CD4-positive, alpha-beta T cell (primary cell): ENCODE data around the gene INSIG1. TPM values are rescaled to one million over a fixed set of nuclear protein-coding genes. Genes with fewer than 3 reads are reported as not detected.

Experiments used
- ATAC-seq: fragments of 200-7000 bp; cut with Tn5 transposase; one replicate; pipeline ENCODE4 v1.10.0; 2022; ENCODE audit warnings: mild to moderate bottlenecking; ENCODE audit not compliant: poor library complexity
- CTCF ChIA-PET: fragments of 350-600 bp; sonication (Branson Sonifier 250); formaldehyde crosslinking; loops from one replicate; lab custom pipeline; 2021; ENCODE audit warnings: antibody characterized with exemption, inconsistent platforms; lab: Charles Lee
- POLR2A ChIA-PET: fragments of 350-600 bp; sonication (Branson Sonifier 250); formaldehyde crosslinking; loops from one replicate; lab custom pipeline; 2021; ENCODE audit warnings: antibody characterized with exemption, inconsistent platforms; lab: Charles Lee
- DNase-seq, 14 experiments: peaks; one replicate each; pipeline ENCODE4 v3.0.0-alpha.2; 2013 to 2020; ENCODE audit warnings: mixed read lengths in 2 of 14
- H3K27ac ChIP-seq, 2 donors: one replicate each; pipeline versions ENCODE4 v1.5.1 to v1.7.0; 2013; ENCODE audit warnings: low read length in 2 of 2, low read depth in 1 of 2, mild to moderate bottlenecking in 1 of 2
- H3K27me3 ChIP-seq, 2 experiments: 1 replicate in 1 of 2; 2 replicates in 1 of 2; pipeline versions ENCODE4 v1.6.1 to v1.7.0; 2013; ENCODE audit warnings: low read length in 2 of 2, control low read depth in 1 of 2, mild to moderate bottlenecking in 1 of 2, moderate library complexity in 1 of 2; ENCODE audit not compliant: insufficient read depth in 2 of 2, control insufficient read depth in 1 of 2
- H3K36me3 ChIP-seq: one replicate; pipeline ENCODE4 v1.6.1; 2013; ENCODE audit warnings: low read length, control low read depth; ENCODE audit not compliant: insufficient read depth
- H3K4me1 ChIP-seq: one replicate; pipeline ENCODE4 v1.6.1; 2013; ENCODE audit warnings: low read length, control low read depth; ENCODE audit not compliant: insufficient read depth
- H3K4me3 ChIP-seq: one replicate; pipeline ENCODE4 v1.5.1; 2013; ENCODE audit warnings: mild to moderate bottlenecking, low read length, moderate library complexity
- H3K9me3 ChIP-seq, 2 experiments: 1 replicate in 1 of 2; 2 replicates in 1 of 2; pipeline versions ENCODE4 v1.6.1 to v1.7.0; 2013; ENCODE audit warnings: low read length in 2 of 2, mild to moderate bottlenecking in 2 of 2, control low read depth in 1 of 2, moderate library complexity in 1 of 2; ENCODE audit not compliant: control insufficient read depth in 1 of 2, insufficient read depth in 1 of 2
- H3K27ac Mint-ChIP-seq: one replicate; pipeline ENCODE4 v1.8.0; 2020; ENCODE audit warnings: mixed read lengths
- H3K27me3 Mint-ChIP-seq: one replicate; pipeline ENCODE4 v1.8.0; 2021; ENCODE audit warnings: mixed read lengths
- H3K36me3 Mint-ChIP-seq: one replicate; pipeline ENCODE4 v1.8.0; 2021; ENCODE audit warnings: low read depth, mixed read lengths
- H3K4me1 Mint-ChIP-seq: one replicate; pipeline ENCODE4 v1.8.0; 2021; ENCODE audit warnings: low read depth, mixed read lengths
- H3K4me3 Mint-ChIP-seq: one replicate; pipeline ENCODE4 v1.8.0; 2020; ENCODE audit warnings: mild to moderate bottlenecking, mixed read lengths
- H3K9me3 Mint-ChIP-seq: one replicate; pipeline ENCODE4 v1.8.0; 2020; ENCODE audit warnings: mixed read lengths
- CTCF ChIP-seq: fragments of 200-600 bp; IDR thresholded peaks from one replicate; pipeline ENCODE4 v1.8.0; 2022; ENCODE audit warnings: antibody characterized with exemption, mild to moderate bottlenecking
- intact Hi-C, 2 experiments: fragments of 100-400 bp; cut with DNase I in 1 of 2; cut with micrococcal nuclease in 1 of 2; formaldehyde crosslinking; loops; one replicate each; pipeline versions ENCODE4 v1.15.1 to v1.9.0; 2023 to 2025; cut with DNase I, micrococcal nuclease
- total RNA-seq, 174 experiments: library from RNA in 2 of 174; stranded (reverse) in 2 of 174; gene quantifications; one replicate each; pipeline ENCODE4 v1.2.3 and lab custom pipeline; 2021 to 2026

Gene INSIG1
- total RNA-seq, 2 experiments from 2014 or later: 58.1 to 60.9 TPM

- CTCF ChIA-PET: interaction anchor here (0.9 to 6.7 kb wide), 4 partner anchors 46 to 371 kb away, joined by 4 to 57 read pairs (median 5); no protein-coding TSS in a partner anchor
- Mint-ChIP-seq H3K4me3 (peak overlapping the region; percentile 94), H3K36me3 (peaks cover 37% of the 10 kb centered on the region), H3K27me3 (no peaks in the 10 kb centered on the region), H3K27ac (peak overlapping the region; percentile 89), H3K4me1 (peaks cover 41% of the 10 kb centered on the region), H3K9me3 (no peaks in the 10 kb centered on the region)
- H3K9me3 ChIP-seq: no peaks in the 10 kb centered on the region
- intact Hi-C loops: loop anchor here (2.0 to 10.0 kb wide), 9 partner anchors 46 to 1836 kb away; partner anchors contain the start of genes LMBR1 (in 1 of the 2), PAXIP1 (in 1 of the 2), RBM33 (in 1 of the 2) and UBE3C (in 1 of the 2)
- POLR2A ChIA-PET: interaction anchor here (0.6 to 4.8 kb wide), 16 partner anchors 9 to 370 kb away, joined by 3 to 114 read pairs (median 4); partner anchors contain the start of genes PAXIP1 and RBM33
- no peaks in the 10 kb centered on the region for H3K27me3 ChIP-seq
- H3K4me1 ChIP-seq: peaks cover 39% of the 10 kb centered on the region
- no peak for ATAC-seq
- H3K27ac ChIP-seq: peak overlapping the region; percentile 65 to 91
- peak overlapping the region; percentile 59 for H3K4me3 ChIP-seq
- no peak for TF ChIP-seq CTCF
- H3K36me3 ChIP-seq: peaks cover 28% of the 10 kb centered on the region
- DNase-seq: peak in 4 of 14 experiments; percentile 5 to 49 (median 15)
Measured at GRCh38 chr7:155298288-155298833, 683 bp downstream of the INSIG1 start.

GRCh38 chr7:155298834-155299534 lies 1.3 kb downstream of the INSIG1 start:
- H3K27me3 ChIP-seq: no peaks in the 10 kb centered on the region
- CTCF ChIA-PET: interaction anchor here (0.9 to 6.7 kb wide), 5 partner anchors 46 to 372 kb away, joined by 3 to 57 read pairs (median 4); no protein-coding TSS in a partner anchor
- POLR2A ChIA-PET: interaction anchor here (0.6 to 4.8 kb wide), 14 partner anchors 8 to 370 kb away, joined by 3 to 114 read pairs (median 4); partner anchors contain the start of genes PAXIP1 and RBM33
- no peaks in the 10 kb centered on the region for H3K9me3 ChIP-seq
- Mint-ChIP-seq H3K27ac (peak overlapping the region; percentile 89), H3K27me3 (no peaks in the 10 kb centered on the region), H3K9me3 (no peaks in the 10 kb centered on the region), H3K4me1 (peaks cover 41% of the 10 kb centered on the region), H3K4me3 (peak overlapping the region; percentile 94), H3K36me3 (peaks cover 43% of the 10 kb centered on the region)
- H3K4me1 ChIP-seq: peaks cover 39% of the 10 kb centered on the region
- TF ChIP-seq CTCF: no peak
- H3K27ac ChIP-seq: peak overlapping the region; percentile 84 to 91
- peak; percentile 89 to 99 (median 94) for DNase-seq
- intact Hi-C loops: loop anchor here (1.0 to 10.0 kb wide), 11 partner anchors 46 to 1836 kb away; partner anchors contain the start of genes LMBR1 (in 1 of the 2), PAXIP1 (in 1 of the 2), RBM33 (in 1 of the 2) and UBE3C (in 1 of the 2)
- H3K4me3 ChIP-seq: peak overlapping the region; percentile 59
- ATAC-seq: peak; percentile 74
- peaks cover 34% of the 10 kb centered on the region for H3K36me3 ChIP-seq

- CTCF ChIA-PET: interaction anchor here (0.9 to 6.7 kb wide), 4 partner anchors 45 to 296 kb away, joined by 3 to 57 read pairs (median 5); no protein-coding TSS in a partner anchor
- Mint-ChIP-seq H3K36me3 (peaks cover 50% of the 10 kb centered on the region), H3K27me3 (no peaks in the 10 kb centered on the region), H3K27ac (peak overlapping the region; percentile 89), H3K4me3 (peak overlapping the region; percentile 94), H3K4me1 (peaks cover 41% of the 10 kb centered on the region), H3K9me3 (no peaks in the 10 kb centered on the region)
- DNase-seq (peak in 10 of 14 experiments; percentile 8 to 70 (median 30)), ATAC-seq (peak; percentile 0)
- Histone ChIP-seq H3K27me3 (no peaks in the 10 kb centered on the region), H3K36me3 (peaks cover 41% of the 10 kb centered on the region), H3K4me1 (peaks cover 39% of the 10 kb centered on the region), H3K27ac (peak overlapping the region; percentile 84 to 91), H3K9me3 (no peaks in the 10 kb centered on the region), H3K4me3 (peak overlapping the region; percentile 59)
- intact Hi-C loops: loop anchor here (1.0 to 10.0 kb wide), 11 partner anchors 45 to 1835 kb away; partner anchors contain the start of genes LMBR1 (in 1 of the 2), PAXIP1 (in 1 of the 2), RBM33 (in 1 of the 2) and UBE3C (in 1 of the 2)
- no peak for TF ChIP-seq CTCF
- POLR2A ChIA-PET: interaction anchor here (1.2 to 4.8 kb wide), 9 partner anchors 12 to 371 kb away, joined by 3 to 114 read pairs (median 23); partner anchors contain the start of genes PAXIP1 and RBM33
Measured at GRCh38 chr7:155299535-155300202, 2.0 kb downstream of the INSIG1 start.
